COR-L47 (cell line): ENCODE results near the gene PCGF3.
"Not testable (repeated sequence)": the region's sequence is repeated elsewhere in the genome, so short reads cannot be mapped to it uniquely, and the experiment has no call there.

ENCODE experiments used
- DNase-seq: peaks from one replicate; lab custom pipeline; 2025; lab: John Stamatoyannopoulos, UW

Gene PCGF3

DNA sequence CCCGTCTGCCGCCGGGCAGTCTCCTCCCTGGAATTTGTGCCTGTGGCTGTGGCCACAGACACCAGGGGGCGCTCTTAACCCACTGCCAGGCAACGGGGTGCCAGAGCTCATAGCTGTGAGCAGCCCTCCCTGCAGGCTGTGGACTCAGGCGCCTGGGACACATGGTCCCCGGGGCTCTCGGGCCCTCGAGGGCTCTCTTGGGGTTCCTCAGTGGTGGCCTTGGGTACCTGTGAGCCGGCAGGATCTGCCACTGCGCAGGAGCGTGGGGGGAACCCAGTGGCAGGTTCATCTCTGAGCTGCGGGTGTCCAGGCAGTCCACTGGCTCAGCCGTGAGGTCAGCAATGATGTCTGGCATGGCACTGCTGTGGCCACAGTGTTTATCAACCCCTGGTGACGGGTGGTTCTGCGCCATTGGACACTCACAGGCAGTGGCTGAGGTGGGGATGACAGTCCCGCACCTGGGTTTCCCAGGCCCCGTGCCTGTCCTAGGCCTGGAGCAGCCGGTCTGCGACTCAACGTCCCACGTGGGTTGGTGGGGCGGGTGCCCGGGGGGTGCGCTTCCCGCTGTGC is 37.2 kb downstream of the PCGF3 start:
- peak; percentile 33 for DNase-seq

DNA sequence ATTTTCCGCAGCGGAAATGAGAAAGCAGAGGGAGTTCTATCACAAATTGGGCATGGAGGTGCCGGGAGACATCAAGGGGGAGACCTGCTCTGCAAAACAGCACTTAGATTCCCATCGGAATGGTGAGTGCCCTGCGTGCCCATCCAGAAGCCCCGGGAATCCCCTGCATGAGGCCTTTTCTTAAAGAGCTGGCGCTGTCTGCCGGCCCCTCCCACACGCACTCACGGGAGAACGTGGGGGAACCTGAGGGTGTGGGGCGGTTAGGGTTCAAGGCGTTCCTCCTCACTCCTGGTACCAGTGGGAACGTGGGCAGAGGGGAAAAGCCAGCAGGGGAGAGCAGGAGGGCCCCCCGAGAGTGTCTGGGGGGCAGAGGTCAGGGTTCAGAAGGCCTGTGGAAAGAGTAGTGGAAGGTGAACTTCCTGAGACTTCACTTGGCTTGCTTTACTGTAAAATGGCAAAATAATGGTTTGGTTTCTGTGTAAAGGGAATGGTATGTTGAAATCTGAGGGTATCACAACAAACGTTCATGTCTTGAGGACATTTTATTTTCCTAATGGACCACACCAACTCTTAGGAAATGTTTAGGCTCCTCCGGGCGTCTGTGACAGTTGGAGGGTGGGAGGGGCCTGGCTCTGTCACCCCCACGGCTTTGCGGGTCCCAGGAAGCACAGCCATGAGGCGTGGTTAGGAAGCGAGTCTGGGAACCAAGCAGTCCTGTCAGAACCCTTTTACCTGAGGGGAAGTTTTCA is 38.0 kb downstream of the PCGF3 start:
- no peak for DNase-seq

DNA sequence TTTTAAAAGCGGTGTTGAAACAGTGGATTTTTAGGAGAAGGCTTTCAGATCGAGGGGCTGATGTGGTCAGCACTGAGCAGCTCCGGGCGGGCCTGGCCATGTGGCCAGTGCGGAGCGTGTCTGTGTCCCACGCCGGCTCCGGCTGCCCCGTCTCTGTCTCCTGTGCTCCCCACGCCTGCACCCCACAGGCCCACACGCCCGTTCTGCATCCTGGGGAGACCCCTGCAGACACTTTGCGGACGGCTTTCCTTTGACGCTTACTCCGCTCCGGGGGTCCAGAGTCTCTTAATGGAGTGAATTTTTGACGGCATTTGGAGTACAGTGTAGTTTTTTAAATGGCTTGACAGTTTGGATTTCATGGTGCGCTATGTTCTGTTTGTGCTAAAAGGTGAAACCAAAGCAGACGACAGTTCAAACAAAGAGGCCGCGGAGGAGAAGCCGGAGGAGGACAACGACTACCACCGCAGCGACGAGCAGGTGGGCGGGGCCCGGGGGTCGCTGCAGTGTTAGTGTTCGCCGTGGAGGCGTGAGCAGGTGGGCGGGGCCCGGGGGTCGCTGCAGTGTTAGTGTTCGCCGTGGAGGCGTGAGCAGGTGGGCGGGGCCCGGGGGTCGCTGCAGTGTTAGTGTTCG is 38.7 kb downstream of the PCGF3 start:
- DNase-seq: no peak

- DNase-seq: no peak
These were observed 42.0 kb downstream of the PCGF3 start for GRCh38 chr4:747546-748170.

DNA sequence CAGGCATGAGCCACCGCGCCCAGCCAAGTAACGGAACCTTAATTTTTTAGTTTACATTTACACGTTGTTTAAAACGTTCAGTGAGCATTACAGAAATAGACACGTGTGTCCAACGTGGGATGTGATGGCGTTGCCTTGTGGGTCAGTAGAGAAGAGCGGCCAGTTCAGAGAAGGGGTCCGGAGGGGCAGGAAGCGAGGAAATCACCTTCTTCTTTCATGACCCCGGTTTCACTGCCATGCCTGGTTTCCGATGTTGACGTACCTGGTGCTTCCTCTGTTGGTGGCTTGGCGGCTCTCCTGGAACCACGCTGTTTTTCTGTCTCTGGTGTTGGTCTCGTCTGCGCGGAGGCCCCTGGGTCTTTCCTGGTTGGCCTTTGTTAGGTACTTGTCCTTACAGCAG is 42.8 kb downstream of the PCGF3 start:
- no peak for DNase-seq

DNA sequence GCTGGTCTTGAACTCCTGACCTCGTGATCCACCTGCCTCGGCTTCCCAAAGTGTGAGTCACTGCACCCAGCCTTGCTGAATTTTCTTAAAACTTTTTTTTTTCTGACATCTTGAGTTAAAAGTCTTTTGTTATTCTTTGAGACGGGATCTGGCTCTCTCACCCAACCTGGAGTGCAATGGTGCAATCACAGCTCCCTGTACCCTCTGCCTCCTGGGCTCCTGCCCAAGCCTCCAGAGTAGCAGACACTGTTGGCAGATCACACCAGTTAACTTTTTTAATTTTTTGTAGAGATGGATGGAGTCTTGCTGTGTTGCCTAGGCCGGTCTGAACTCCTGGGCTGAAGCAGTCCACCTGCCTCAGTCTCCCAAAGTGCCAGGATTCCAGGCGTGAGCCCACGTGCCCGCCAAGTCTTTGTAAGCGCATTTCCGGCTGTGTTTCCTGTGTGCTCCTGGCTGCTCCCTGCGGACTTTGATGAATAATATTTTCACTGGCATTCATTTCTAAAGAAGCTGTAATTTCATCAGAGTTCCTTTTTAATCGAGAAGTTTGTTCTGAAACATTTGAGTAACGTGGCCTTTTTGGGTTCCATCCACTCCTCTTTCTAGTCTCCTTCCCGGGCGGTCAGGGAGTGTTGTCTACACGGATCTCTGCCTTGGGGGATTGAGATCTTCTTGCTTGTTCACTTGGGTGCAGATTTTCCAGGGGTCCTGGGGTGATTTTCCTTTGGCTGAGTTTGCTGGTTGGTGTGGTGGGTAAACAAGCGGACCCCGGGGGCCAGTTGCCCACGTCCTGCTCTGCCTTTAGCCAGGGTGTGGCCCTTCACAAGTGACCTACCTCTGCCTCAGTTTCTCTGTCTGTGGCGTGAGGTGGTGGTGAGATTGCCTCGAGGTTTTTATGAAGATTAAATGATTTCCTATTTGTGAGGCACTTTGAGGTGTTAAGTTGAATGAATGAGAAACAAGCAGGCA is 44.4 kb downstream of the PCGF3 start:
- no peak for DNase-seq

- no peak for DNase-seq
These were observed 46.0 kb downstream of the PCGF3 start for GRCh38 chr4:751676-752075.

GRCh38 chr4:752196-752861 is 46.7 kb downstream of the PCGF3 start:
- no peak for DNase-seq

- not testable (repeated sequence) for DNase-seq
These were observed 47.6 kb downstream of the PCGF3 start for GRCh38 chr4:753186-753585.

- DNase-seq: no peak
These were observed 48.8 kb downstream of the PCGF3 start for GRCh38 chr4:754221-755120.

GRCh38 chr4:757111-757510 is 51.5 kb downstream of the PCGF3 start:
- DNase-seq: no peak

- DNase-seq: not testable (repeated sequence)
These were observed 54.2 kb downstream of the PCGF3 start for GRCh38 chr4:759810-760209.

DNA sequence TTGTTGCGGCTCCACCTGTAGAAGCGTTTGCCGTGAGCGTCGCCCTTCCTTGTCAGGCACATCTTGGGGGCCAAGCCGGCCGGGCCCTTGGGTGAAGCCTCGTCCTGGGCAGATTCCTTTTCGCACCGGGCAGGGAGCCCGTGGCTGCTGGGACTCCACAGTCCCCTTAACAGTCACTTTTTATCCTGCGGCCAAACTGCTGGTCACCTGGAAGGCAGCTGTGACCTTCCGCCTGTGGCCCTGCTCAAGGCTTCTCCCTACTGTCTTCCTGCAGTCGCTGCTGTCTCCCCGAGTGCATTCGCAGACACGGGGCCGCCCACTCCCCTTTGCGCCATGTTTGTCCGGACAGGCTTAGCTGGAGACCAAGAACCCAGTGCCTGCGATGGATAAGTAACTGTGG is 55.0 kb downstream of the PCGF3 start:
- no peak for DNase-seq

GRCh38 chr4:761086-761485 is 55.5 kb downstream of the PCGF3 start:
- no peak for DNase-seq

GRCh38 chr4:761739-762138 is 56.1 kb downstream of the PCGF3 start:
- DNase-seq: no peak

DNA sequence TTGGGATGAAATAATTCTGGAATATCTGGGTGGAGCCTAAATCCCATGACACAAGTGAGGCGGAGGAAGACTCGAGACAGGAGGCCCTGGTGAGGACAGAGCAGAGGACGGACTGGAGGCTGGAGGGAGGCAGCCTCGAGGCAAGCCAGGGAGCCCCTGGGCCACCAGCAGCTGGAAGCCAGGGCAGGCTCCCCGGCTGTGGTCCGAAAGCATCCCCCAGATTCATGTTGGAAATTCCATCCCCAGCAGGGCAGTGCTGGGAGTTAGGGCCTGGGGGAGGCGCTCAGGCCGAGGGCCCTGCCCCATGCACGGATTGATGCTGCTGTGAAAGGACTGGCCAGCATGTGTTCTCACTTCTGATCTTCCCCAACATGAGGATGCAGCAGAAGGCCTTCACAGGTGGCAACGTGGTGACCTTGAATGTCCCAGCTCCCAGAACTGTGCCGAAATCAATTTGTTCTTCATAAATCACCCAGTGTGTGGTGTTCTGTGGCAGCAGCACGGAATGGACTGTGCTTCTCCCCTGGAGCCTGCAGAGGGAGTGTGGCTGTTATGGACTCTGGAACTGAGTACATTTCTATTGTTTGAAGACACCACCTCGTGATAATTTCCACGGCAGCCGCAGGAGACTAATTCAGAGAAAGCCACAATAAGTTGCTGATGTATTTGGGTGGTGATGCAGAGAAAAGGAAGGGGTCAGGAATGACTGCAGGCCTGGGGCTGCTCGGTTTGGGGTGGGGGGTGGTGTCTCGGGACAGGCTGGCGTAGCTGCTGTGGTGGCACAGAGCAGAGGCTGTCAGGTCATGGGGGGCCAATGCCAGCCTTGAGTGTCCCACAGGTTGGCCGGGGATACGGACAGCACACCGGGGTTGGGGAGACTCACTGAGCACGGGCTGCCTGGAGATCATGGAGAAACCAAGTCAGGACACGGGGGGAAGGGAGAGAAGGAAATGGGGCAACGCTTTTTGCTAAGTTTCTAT is 56.9 kb downstream of the PCGF3 start:
- DNase-seq: no peak

- DNase-seq: no peak
These were observed 57.7 kb downstream of the PCGF3 start for GRCh38 chr4:763191-763810.

- DNase-seq: no peak
These were observed 58.3 kb downstream of the PCGF3 start for GRCh38 chr4:763922-764321.
